SK-N-MC (cell line): ENCODE results near the gene MX2.

ENCODE experiments used
- EZH2 ChIP-seq: fragments of 200-600 bp; sonication (generic); IDR thresholded peaks from one replicate; pipeline ENCODE4 v1.6.1; 2017; ENCODE audit warnings: antibody characterized with exemption
- POLR2AphosphoS5 ChIP-seq: IDR thresholded peaks from 2 replicates; pipeline ENCODE4 v1.6.1; 2012; ENCODE audit warnings: mild to moderate bottlenecking, low read depth, low read length, borderline replicate concordance

DNA sequence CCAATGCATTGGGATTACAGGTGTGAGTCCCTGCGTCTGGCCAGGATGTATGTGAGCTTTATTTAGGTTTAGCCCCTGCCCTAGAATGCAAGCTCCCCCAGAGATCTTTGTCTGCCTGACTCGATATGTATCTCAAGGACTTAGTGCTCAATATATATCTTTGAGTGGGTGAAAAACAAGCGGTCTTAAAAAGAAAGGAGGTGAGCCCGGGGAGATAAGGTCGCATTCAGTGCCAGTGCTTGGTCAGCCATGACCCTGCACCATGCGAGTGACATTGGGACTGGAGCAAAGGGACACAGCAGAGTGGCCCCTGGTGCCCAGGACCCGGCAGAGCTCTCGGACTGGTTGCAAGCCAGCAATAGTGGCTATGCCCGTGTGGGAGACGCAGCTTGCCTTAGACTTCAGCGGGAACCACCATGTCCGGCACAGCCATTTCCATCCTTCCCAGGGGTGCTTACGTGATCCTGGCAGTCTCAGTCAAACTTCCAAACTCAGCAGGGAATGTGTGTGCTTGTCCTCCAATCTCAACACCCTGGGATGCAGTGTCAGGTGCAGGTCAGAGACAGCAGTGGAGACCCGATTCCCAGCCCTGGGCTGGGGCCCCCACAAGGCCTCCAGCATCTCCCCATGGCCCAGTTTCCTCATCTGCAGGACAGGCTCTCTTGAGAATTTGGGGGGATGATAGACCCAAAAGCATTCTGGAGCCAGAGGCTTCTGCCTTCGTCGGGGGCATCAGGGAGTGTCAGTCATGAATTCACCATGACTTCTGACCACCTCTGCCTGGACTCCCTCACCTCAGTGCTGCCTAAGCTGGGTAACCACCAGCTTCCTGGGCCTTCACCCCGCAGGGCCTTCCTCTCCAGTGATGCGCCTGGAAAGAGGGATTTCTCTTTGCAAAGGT, 1.8 kb downstream of the MX2 start:
- TF ChIP-seq EZH2 (no peak), POLR2AphosphoS5 (no peak)
